ENCODE data around the gene CYP26B1. TPM values are rescaled to one million over a fixed set of nuclear protein-coding genes. Genes with fewer than 3 reads are reported as not detected.

Gene CYP26B1, protein sequence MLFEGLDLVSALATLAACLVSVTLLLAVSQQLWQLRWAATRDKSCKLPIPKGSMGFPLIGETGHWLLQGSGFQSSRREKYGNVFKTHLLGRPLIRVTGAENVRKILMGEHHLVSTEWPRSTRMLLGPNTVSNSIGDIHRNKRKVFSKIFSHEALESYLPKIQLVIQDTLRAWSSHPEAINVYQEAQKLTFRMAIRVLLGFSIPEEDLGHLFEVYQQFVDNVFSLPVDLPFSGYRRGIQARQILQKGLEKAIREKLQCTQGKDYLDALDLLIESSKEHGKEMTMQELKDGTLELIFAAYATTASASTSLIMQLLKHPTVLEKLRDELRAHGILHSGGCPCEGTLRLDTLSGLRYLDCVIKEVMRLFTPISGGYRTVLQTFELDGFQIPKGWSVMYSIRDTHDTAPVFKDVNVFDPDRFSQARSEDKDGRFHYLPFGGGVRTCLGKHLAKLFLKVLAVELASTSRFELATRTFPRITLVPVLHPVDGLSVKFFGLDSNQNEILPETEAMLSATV
- total RNA-seq (1 to 10 TPM; 2.6 to 4.7 TPM), polyA plus RNA-seq (1 to 10 TPM; 1.1 to 2.2 TPM)
- long read RNA-seq, donor 1, result 0 reads
- long read RNA-seq, donor 2, result 0 reads
- long read RNA-seq, donor 3, result 0 reads
- long read RNA-seq, donor 4, result 0 reads
- long read RNA-seq, donor 5, result 0 reads

DNA sequence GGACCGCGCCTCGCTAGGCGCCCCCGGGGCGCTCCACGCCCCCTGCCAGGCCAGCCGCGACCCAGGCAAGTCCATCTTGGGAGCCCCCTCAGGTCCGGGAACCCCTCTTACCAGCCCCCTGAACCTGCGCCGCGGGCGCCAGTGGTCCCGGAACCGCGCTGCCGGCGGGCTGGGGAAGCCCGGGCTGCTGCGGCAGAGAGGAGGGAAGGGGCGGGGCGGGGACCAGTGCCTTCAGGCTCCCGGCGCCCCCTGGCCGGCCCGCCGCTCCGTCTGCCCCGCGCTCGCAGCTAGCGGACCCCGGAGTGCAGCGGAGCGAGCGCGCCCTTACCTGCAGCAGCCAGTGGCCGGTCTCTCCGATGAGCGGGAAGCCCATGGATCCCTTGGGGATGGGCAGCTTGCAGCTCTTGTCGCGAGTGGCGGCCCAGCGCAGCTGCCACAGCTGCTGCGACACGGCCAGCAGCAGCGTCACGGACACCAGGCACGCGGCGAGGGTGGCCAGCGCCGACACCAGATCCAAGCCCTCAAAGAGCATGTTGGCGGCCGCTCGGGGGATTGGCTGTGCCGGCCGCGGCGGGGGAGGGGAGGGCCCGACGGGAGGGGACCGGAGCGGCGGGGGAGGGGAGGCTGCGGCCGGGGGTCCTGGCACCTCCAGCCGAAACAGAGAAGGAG lies at the start of gene CYP26B1:
Gene CYP26B1 (minus strand): TSS at position 560 of the 669 bp plus-strand sequence. CDS start 28 bp downstream, at position 532.
- peak within 1 kb of the TSS; percentile 36 for H3K4me3 ChIP-seq

DNA sequence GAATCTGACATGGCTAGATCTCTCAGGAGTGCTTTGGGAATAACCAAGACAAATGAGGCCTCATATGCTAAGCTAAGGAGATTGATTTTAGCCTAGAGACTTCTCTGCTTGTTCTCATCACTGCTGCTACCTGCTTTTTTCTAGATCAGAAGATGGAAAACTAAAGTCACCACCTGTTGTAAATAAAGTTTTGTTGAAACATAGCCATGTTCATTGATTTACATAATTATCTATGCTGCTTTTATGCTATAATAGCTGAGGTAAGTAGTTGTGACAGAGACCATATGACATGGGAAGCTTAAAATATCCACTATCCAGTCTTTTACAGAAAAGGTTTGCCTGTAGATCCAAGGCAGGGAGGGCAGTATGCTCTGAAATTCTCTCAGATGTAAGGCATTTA lies 46.1 kb upstream of the CYP26B1 start:
- H3K9me3 ChIP-seq (ENCODE audit: control insufficient read depth in 4 of 4, insufficient read depth in 3 of 4, low read length in 3 of 4), result no peaks in the 10 kb centered on the region
- TF ChIP-seq, protein P1, sequence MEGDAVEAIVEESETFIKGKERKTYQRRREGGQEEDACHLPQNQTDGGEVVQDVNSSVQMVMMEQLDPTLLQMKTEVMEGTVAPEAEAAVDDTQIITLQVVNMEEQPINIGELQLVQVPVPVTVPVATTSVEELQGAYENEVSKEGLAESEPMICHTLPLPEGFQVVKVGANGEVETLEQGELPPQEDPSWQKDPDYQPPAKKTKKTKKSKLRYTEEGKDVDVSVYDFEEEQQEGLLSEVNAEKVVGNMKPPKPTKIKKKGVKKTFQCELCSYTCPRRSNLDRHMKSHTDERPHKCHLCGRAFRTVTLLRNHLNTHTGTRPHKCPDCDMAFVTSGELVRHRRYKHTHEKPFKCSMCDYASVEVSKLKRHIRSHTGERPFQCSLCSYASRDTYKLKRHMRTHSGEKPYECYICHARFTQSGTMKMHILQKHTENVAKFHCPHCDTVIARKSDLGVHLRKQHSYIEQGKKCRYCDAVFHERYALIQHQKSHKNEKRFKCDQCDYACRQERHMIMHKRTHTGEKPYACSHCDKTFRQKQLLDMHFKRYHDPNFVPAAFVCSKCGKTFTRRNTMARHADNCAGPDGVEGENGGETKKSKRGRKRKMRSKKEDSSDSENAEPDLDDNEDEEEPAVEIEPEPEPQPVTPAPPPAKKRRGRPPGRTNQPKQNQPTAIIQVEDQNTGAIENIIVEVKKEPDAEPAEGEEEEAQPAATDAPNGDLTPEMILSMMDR (IDR thresholded peaks at IDR 0.05; ENCODE audit: control extremely low read depth, extremely low read depth), result no peak
- H3K4me1 ChIP-seq (ENCODE audit: control insufficient read depth in 5 of 5, insufficient read depth in 5 of 5, low read length in 5 of 5), result peaks cover 0 to 3% (median 0%) of the 10 kb centered on the region in 5 donors
- no peak overlapping the region for H3K9ac ChIP-seq (ENCODE audit: insufficient read depth in 1 of 2, low read length in 2 of 2)
- DNase-seq (no peak), ATAC-seq (ENCODE audit: insufficient read depth, low FRiP score) (no peak)
- H3K27ac ChIP-seq (ENCODE audit: low read depth in 1 of 2, low read length in 1 of 2), result no peak overlapping the region
- H3K36me3 ChIP-seq (ENCODE audit: control insufficient read depth in 4 of 4, insufficient read depth in 4 of 4, low read length in 4 of 4), result no peaks in the 10 kb centered on the region
- H3K27me3 ChIP-seq (ENCODE audit: control insufficient read depth in 3 of 3, insufficient read depth in 3 of 3, low read length in 2 of 3), result no peaks in the 10 kb centered on the region
- no peak overlapping the region for H3K4me3 ChIP-seq

More for the DNA sequence above, at the start of gene CYP26B1:
- peak; percentile 47 to 57 (median 48) for DNase-seq
- H3K9me3 ChIP-seq (ENCODE audit: control insufficient read depth in 4 of 4, insufficient read depth in 3 of 4, low read length in 3 of 4), result peaks cover 0 to 6% (median 0%) of the 10 kb centered on the region in 4 donors
- peaks cover 4 to 48% (median 37%) of the 10 kb centered on the region in 3 donors for H3K27me3 ChIP-seq (ENCODE audit: control insufficient read depth in 3 of 3, insufficient read depth in 3 of 3, low read length in 2 of 3)
- TF ChIP-seq, protein P1 (IDR thresholded peaks at IDR 0.05; ENCODE audit: control extremely low read depth, extremely low read depth), result no peak
- WGBS, 2 donors, result 1 to 2% methylated on average over 57 to 69 of the region's 69 CpGs
- H3K36me3 ChIP-seq (ENCODE audit: control insufficient read depth in 4 of 4, insufficient read depth in 4 of 4, low read length in 4 of 4), result no peaks in the 10 kb centered on the region
- H3K9ac ChIP-seq (ENCODE audit: insufficient read depth in 1 of 2, low read length in 2 of 2), result peak within 1 kb of the TSS in 1 of 2 donors; percentile 19
- no peak for ATAC-seq (ENCODE audit: insufficient read depth, low FRiP score)
- peaks cover 3 to 56% (median 32%) of the 10 kb centered on the region in 5 donors for H3K4me1 ChIP-seq (ENCODE audit: control insufficient read depth in 5 of 5, insufficient read depth in 5 of 5, low read length in 5 of 5)
- H3K27ac ChIP-seq (ENCODE audit: low read depth in 1 of 2, low read length in 1 of 2), result no peak within 1 kb of the TSS

DNA sequence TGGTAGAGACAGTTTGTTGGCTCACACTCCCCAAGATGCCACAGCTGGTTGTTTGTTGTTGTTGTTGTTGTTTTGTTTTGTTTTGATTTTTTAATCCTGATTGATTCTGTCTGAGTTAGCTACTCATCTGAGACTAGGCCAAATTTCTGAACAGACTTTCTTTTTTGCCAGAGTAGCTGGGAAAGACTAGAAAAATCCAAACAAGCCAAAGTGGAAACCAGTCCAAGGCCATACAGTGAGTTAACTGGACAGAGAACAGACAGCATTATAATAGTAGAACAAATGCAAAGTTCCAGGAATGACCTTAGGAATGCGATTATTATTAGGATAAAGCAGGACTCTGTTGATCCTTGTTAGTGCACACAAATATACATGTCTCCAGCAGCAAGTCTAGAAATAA lies 43.8 kb upstream of the CYP26B1 start:
- 87 to 88% methylated on average over 1 of the region's 1 CpG for WGBS, 2 donors
- ATAC-seq (ENCODE audit: insufficient read depth, low FRiP score), result no peak

More for the DNA sequence above, 43.8 kb upstream of the CYP26B1 start:
- DNase-seq, result no peak
- TF ChIP-seq, protein P1 (IDR thresholded peaks at IDR 0.05; ENCODE audit: control extremely low read depth, extremely low read depth), result no peak
- Histone ChIP-seq H3K27ac (ENCODE audit: low read depth in 1 of 2, low read length in 1 of 2) (no peak overlapping the region), H3K4me1 (ENCODE audit: control insufficient read depth in 5 of 5, insufficient read depth in 5 of 5, low read length in 5 of 5) (peaks cover 0 to 3% (median 0%) of the 10 kb centered on the region in 5 donors), H3K9me3 (ENCODE audit: control insufficient read depth in 4 of 4, insufficient read depth in 3 of 4, low read length in 3 of 4) (peaks cover 0 to 7% (median 1%) of the 10 kb centered on the region in 4 donors), H3K4me3 (no peak overlapping the region), H3K27me3 (ENCODE audit: control insufficient read depth in 3 of 3, insufficient read depth in 3 of 3, low read length in 2 of 3) (no peaks in the 10 kb centered on the region), H3K36me3 (ENCODE audit: control insufficient read depth in 4 of 4, insufficient read depth in 4 of 4, low read length in 4 of 4) (peaks cover 0 to 2% (median 0%) of the 10 kb centered on the region in 4 donors), H3K9ac (ENCODE audit: insufficient read depth in 1 of 2, low read length in 2 of 2) (no peak overlapping the region)
